GM23338 (cell line): Measurements from ENCODE around the gene SERPINA9. TPM values are rescaled to one million over a fixed set of nuclear protein-coding genes. Genes with fewer than 3 reads are reported as not detected.
A peak's percentile ranks its signal among the peaks of the same experiment; 100 is the strongest.

ENCODE experiments used
- ATAC-seq: fragments of 200-7000 bp; cut with Tn5 transposase; 3 replicates; pipeline ENCODE4 v1.9.1; 2020
- DNase-seq: peaks from one replicate; pipeline ENCODE4 v3.0.0-alpha.2; 2015; ENCODE audit warnings: low spot score
- H2AFZ ChIP-seq: fragments of 200-600 bp; sonication (generic); 2 replicates; pipeline ENCODE4 v1.8.0; 2016; ENCODE audit warnings: antibody characterized with exemption, mild to moderate bottlenecking, moderate library complexity
- H3F3A ChIP-seq: fragments of 200-600 bp; sonication (generic); replicated peaks from 2 replicates; pipeline ENCODE4 v1.8.0; 2017; ENCODE audit warnings: antibody characterized with exemption, mixed run types, low read depth
- H3K27ac ChIP-seq: fragments of 200-600 bp; sonication (generic); 2 replicates; pipeline ENCODE4 v1.6.1; 2016; ENCODE audit warnings: low read depth
- H3K27me3 ChIP-seq: fragments of 200-600 bp; sonication (generic); 2 replicates; pipeline ENCODE4 v1.8.0; 2016; ENCODE audit warnings: mild to moderate bottlenecking, mixed run types, moderate library complexity; ENCODE audit not compliant: insufficient read depth
- H3K36me3 ChIP-seq: fragments of 200-600 bp; sonication (generic); 2 replicates; pipeline ENCODE4 v1.8.0; 2016; ENCODE audit warnings: mild to moderate bottlenecking; ENCODE audit not compliant: insufficient read depth
- H3K4me1 ChIP-seq: fragments of 200-600 bp; sonication (generic); 2 replicates; pipeline ENCODE4 v1.8.0; 2016; ENCODE audit warnings: mild to moderate bottlenecking, moderate library complexity; ENCODE audit not compliant: insufficient read depth
- H3K4me2 ChIP-seq: fragments of 200-600 bp; sonication (generic); 2 replicates; pipeline ENCODE4 v1.7.1; 2017; ENCODE audit warnings: mixed run types
- H3K4me3 ChIP-seq: fragments of 200-600 bp; sonication (generic); 2 replicates; pipeline ENCODE4 v1.6.1; 2016; ENCODE audit warnings: mixed run types
- H3K79me2 ChIP-seq: fragments of 200-600 bp; sonication (generic); replicated peaks from 2 replicates; pipeline ENCODE4 v1.8.0; 2017; ENCODE audit warnings: mild to moderate bottlenecking; ENCODE audit not compliant: insufficient read depth
- H3K9me2 ChIP-seq: fragments of 200-600 bp; sonication (generic); 2 replicates; pipeline ENCODE4 v1.8.0; 2017; ENCODE audit not compliant: insufficient read depth
- H4K20me1 ChIP-seq: fragments of 200-600 bp; sonication (generic); replicated peaks from 2 replicates; pipeline ENCODE4 v1.8.0; 2017; ENCODE audit warnings: mild to moderate bottlenecking; ENCODE audit not compliant: insufficient read depth
- H3K27ac Mint-ChIP-seq: 2 replicates; pipeline ENCODE4 v1.8.0; 2020; ENCODE audit warnings: inconsistent platforms, mild to moderate bottlenecking, moderate library complexity, mixed read lengths
- H3K27me3 Mint-ChIP-seq: 3 replicates; pipeline ENCODE4 v1.8.0; 2022; ENCODE audit warnings: low read depth, mild to moderate bottlenecking, moderate library complexity, mixed read lengths, inconsistent platforms; ENCODE audit not compliant: insufficient read depth, poor library complexity
- H3K36me3 Mint-ChIP-seq: 3 replicates; pipeline ENCODE4 v1.8.0; 2021; ENCODE audit warnings: low read depth, mild to moderate bottlenecking, inconsistent platforms, moderate library complexity, mixed read lengths
- H3K4me1 Mint-ChIP-seq: 3 replicates; pipeline ENCODE4 v1.8.0; 2020; ENCODE audit warnings: mild to moderate bottlenecking, inconsistent platforms, mixed read lengths
- H3K4me3 Mint-ChIP-seq: 3 replicates; pipeline ENCODE4 v1.8.0; 2021; ENCODE audit warnings: moderate library complexity, mild to moderate bottlenecking, inconsistent platforms, mixed read lengths
- H3K9me3 Mint-ChIP-seq: 3 replicates; pipeline ENCODE4 v1.8.0; 2020; ENCODE audit warnings: moderate library complexity, mild to moderate bottlenecking, inconsistent platforms, mixed read lengths
- CTCF ChIP-seq, 2 experiments: fragments of 200-600 bp in 1 of 2; sonication (generic) in 1 of 2; conservative IDR thresholded peaks; 2 replicates each; pipeline versions ENCODE4 v1.5.1 to v1.6.1; 2016 to 2017; ENCODE audit warnings: antibody characterized with exemption in 2 of 2, low read depth in 2 of 2, mild to moderate bottlenecking in 2 of 2, moderate library complexity in 1 of 2
- EZH2 ChIP-seq: fragments of 200-600 bp; sonication (generic); IDR thresholded peaks from one replicate; pipeline ENCODE4 v1.8.0; 2017; ENCODE audit warnings: antibody characterized with exemption, mild to moderate bottlenecking, low read depth; ENCODE audit not compliant: unreplicated experiment
- STAT1 ChIP-seq: IDR thresholded peaks from one replicate; pipeline ENCODE4 v1.6.1; 2016; ENCODE audit warnings: antibody characterized with exemption; ENCODE audit not compliant: unreplicated experiment
- ZNF331 ChIP-seq: fragments of 250-450 bp; sonication (Bioruptor Pico); IDR thresholded peaks from 2 replicates; pipeline ENCODE4 v1.5.0; 2020; ENCODE audit warnings: low read depth, mild to moderate bottlenecking, moderate library complexity
- ZNF462 ChIP-seq: fragments of 250-450 bp; sonication (Bioruptor Pico); IDR thresholded peaks from 2 replicates; pipeline ENCODE4 v1.5.0; 2020; ENCODE audit warnings: mild to moderate bottlenecking, moderate library complexity
- polyA plus RNA-seq: library from polyadenylated mRNA; unstranded; fragments of >200 nt; fragmentation: Nextera tagmentation; extraction: Ambion mirVana; gene quantifications from 2 replicates; pipeline ENCODE4 v1.2.1, GENCODE V29; 2016
- total RNA-seq: library from RNA; depleted of rRNA; stranded (reverse); fragments of >200 nt; shearing (Covaris generic); gene quantifications from 2 replicates; pipeline ENCODE4 v1.2.3, GENCODE V29; 2014

SERPINA9 gene
- total and polyA plus RNA-seq, 2 experiments from 2014 or later = not detected

DNA sequence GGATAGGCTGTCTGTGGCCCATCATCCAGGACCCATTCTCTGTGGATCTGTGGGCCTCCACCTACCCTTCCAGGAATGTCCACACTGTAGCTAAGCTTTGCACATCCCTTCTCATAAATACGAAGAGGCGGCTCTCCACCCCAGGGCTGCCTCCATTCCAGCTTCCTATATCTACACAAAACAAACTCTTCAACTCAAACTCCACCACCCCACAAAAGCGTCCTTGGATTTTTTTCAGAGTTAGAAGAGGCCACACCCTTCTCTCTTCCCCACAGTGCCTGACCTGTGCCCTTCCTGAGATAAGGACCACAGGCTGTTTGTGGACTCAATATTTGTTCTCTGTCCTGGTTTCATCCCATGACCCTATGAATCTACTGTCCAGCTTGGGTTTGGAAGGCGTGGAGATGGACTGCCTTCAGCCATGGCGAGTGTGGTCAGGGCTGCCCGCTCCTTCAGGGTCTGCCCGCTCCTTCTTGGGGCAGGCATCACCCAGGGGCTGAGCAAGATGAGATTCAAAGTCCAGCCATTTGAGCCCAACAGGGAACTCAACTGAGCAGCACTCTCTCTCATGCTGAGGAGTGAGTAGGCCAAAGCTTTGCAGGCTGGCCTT lies 46.2 kb upstream of the SERPINA9 start (continued):
- TF ChIP-seq ZNF462 (CRISPR knock-in tag) (no peak), STAT1 (no peak), ZNF331 (CRISPR knock-in tag) (no peak), EZH2 (no peak)

DNA sequence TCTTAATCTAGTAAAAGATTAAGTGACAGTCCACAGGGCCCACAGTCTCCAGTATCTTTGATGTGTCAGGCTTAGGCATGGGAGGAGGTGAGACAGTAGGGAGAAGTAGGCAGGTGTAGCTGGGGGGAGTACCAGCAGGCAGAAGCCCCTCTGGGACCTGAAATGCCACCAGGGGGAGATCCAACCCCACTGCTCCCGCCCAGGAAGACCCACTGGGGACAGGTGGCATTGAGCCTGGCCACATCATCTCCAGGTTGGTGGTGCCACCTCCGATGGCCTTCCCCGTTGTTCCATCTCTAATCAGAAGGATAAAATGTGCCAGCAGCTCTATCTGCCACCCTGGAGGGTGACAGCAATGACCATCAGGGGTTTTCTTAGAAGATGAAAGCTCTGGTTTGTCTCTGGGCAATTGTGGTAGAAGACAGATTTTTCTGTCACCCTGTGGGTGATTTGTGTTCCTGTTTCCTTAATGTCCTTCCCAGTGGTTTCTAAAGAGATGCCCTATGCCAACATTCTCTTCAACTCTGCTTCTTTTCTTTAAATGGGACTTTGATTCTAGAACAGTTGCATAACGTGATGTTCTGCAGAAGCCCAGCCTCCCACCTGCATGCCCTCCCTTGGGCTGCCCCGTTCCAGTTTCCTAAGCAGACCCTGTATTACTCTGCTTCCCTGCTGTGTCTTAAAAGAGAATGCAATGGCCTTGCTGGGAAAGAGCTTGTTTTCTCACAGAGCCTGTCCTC lies 45.5 kb upstream of the SERPINA9 start:
- ATAC-seq (no peak), DNase-seq (no peak)
- H4K20me1 ChIP-seq = no peaks in the 10 kb centered on the region
- TF ChIP-seq CTCF (conservative IDR thresholded peaks at IDR 0.05; ENCODE audit: low read depth in 2 of 2) = peak in 1 of 2 experiments; percentile 36; a peak in 2 of 4 replicates
- TF ChIP-seq EZH2 = no peak
- no peak overlapping the region for H3K4me3 ChIP-seq
- H3K4me2 ChIP-seq = no peak overlapping the region
- peaks cover 9% of the 10 kb centered on the region for H3K9me2 ChIP-seq
- no peak overlapping the region for H2AFZ ChIP-seq
- peaks cover 6% of the 10 kb centered on the region for H3K27me3 Mint-ChIP-seq
- no peak overlapping the region for H3K27ac ChIP-seq
- no peak overlapping the region for H3K27ac Mint-ChIP-seq
- H3K36me3 ChIP-seq = no peaks in the 10 kb centered on the region
- H3K9me3 Mint-ChIP-seq = peaks cover 13% of the 10 kb centered on the region
- no peaks in the 10 kb centered on the region; the same call in 1 of the 2 replicates for H3K4me1 ChIP-seq
- H3K4me3 Mint-ChIP-seq = no peak overlapping the region
- H3K27me3 ChIP-seq = no peaks in the 10 kb centered on the region
- no peaks in the 10 kb centered on the region for H3K79me2 ChIP-seq
- no peaks in the 10 kb centered on the region for H3F3A ChIP-seq
- peaks cover 12% of the 10 kb centered on the region for H3K4me1 Mint-ChIP-seq
- H3K36me3 Mint-ChIP-seq = peaks cover 15% of the 10 kb centered on the region
